ENCODE results near the gene TREX2. TPM values are rescaled to one million over a fixed set of nuclear protein-coding genes. Genes with fewer than 3 reads are reported as not detected.

TREX2 gene
- polyA plus RNA-seq, 6 donors from 2014 or later, result 0.19 to 1.3 (median 1.3) TPM; not detected in 3

DNA sequence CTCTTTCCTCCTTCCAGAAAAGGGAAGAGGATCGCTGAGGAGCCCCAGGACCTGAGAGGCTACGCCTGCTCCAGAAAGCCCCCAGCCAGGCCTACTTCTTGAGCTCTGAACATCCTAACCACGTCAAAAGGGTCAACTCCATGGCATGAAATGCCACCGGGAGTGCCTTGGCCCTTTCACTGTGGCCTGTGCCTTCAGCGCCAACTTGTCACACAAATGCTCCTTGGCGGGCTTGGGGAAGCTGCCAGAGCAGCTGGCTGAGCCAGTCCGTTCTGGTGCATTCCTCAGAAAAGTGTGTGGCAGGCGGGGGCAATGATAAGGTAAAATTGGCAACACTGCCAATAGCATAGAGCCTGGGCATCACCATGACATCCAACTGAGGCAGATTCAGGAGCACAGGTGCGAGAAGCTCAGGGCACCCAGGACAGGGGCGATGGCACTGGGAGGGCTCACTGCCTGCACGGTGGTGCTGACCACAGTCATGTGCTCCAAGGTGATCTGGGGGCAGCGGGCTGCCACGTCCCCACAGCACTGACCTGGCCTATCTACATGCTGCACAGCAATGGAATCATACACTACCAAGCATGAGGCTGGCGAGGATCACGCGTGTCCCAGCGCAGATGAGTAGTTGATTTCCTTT lies 12.1 kb upstream of the TREX2 start:
- Mint-ChIP-seq H3K36me3 (peaks cover 0 to 4% of the 10 kb centered on the region in 2 donors), H3K9me3 (no peaks in the 10 kb centered on the region), H3K4me3 (no peak overlapping the region), H3K27ac (no peak overlapping the region), H3K4me1 (no peaks in the 10 kb centered on the region), H3K27me3 (no peaks in the 10 kb centered on the region)
- ATAC-seq (ENCODE audit: low read depth in 2 of 2) (no peak), DNase-seq (no peak)

GRCh38 chrX:153457136-153457825 lies 11.4 kb upstream of the TREX2 start:
- DNase-seq, result no peak
- H3K9me3 Mint-ChIP-seq, result no peaks in the 10 kb centered on the region
- H3K27me3 Mint-ChIP-seq, result no peaks in the 10 kb centered on the region
- no peak overlapping the region for H3K27ac Mint-ChIP-seq
- no peak overlapping the region for H3K4me3 Mint-ChIP-seq
- no peak for ATAC-seq (ENCODE audit: low read depth in 2 of 2)
- peaks cover 0 to 4% of the 10 kb centered on the region in 2 donors for H3K36me3 Mint-ChIP-seq
- H3K4me1 Mint-ChIP-seq, result no peaks in the 10 kb centered on the region

- no peak overlapping the region for H3K27ac Mint-ChIP-seq
- H3K36me3 Mint-ChIP-seq, result peaks cover 0 to 3% of the 10 kb centered on the region in 2 donors
- no peaks in the 10 kb centered on the region for H3K4me1 Mint-ChIP-seq
- ATAC-seq (ENCODE audit: low read depth in 2 of 2) (no peak), DNase-seq (no peak)
- no peaks in the 10 kb centered on the region for H3K9me3 Mint-ChIP-seq
- H3K27me3 Mint-ChIP-seq, result no peaks in the 10 kb centered on the region
- no peak overlapping the region for H3K4me3 Mint-ChIP-seq
These were observed 10.8 kb upstream of the TREX2 start for GRCh38 chrX:153456704-153457103.

DNA sequence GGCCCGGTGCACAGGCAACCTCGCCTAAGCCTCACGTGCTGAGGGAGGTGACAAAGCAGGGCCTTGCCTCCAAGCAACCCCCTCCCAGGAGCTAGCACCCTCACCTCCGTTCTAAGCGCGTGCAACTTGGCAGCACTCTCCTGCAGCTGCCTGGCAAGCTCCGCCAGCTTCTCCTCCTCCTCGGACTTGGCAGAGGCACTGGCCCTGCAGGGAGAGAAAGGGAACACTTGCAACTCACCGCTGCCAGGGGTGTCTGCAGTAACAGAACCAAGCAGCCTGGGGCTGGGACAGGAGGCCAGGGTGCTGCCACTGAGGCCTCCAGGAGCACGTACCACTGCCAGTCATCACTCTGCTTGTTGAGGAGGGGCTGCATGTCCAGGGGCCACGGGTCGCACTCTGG lies 10.3 kb upstream of the TREX2 start:
- Mint-ChIP-seq H3K4me3 (no peak overlapping the region), H3K36me3 (peaks cover 0 to 4% of the 10 kb centered on the region in 2 donors), H3K27ac (no peak overlapping the region), H3K9me3 (peaks cover 0 to 1% (median 0%) of the 10 kb centered on the region in 7 donors), H3K27me3 (no peaks in the 10 kb centered on the region), H3K4me1 (no peaks in the 10 kb centered on the region)
- ATAC-seq (ENCODE audit: low read depth in 2 of 2) (no peak), DNase-seq (no peak)

GRCh38 chrX:153455571-153455970 lies 9.7 kb upstream of the TREX2 start:
- peaks cover 0 to 1% (median 0%) of the 10 kb centered on the region in 7 donors for H3K9me3 Mint-ChIP-seq
- ATAC-seq (ENCODE audit: low read depth in 2 of 2) (no peak), DNase-seq (no peak)
- H3K27ac Mint-ChIP-seq, result no peak overlapping the region
- no peak overlapping the region for H3K4me3 Mint-ChIP-seq
- H3K36me3 Mint-ChIP-seq, result peaks cover 0 to 8% of the 10 kb centered on the region in 2 donors
- no peaks in the 10 kb centered on the region for H3K4me1 Mint-ChIP-seq
- H3K27me3 Mint-ChIP-seq, result no peaks in the 10 kb centered on the region

- Mint-ChIP-seq H3K4me3 (no peak overlapping the region), H3K27me3 (no peaks in the 10 kb centered on the region), H3K9me3 (peaks cover 0 to 1% (median 0%) of the 10 kb centered on the region in 7 donors), H3K36me3 (peaks cover 0 to 8% of the 10 kb centered on the region in 2 donors), H3K4me1 (no peaks in the 10 kb centered on the region), H3K27ac (no peak overlapping the region)
- no peak for DNase-seq
- no peak for ATAC-seq (ENCODE audit: low read depth in 2 of 2)
These were observed 9.2 kb upstream of the TREX2 start for GRCh38 chrX:153454901-153455550.

DNA sequence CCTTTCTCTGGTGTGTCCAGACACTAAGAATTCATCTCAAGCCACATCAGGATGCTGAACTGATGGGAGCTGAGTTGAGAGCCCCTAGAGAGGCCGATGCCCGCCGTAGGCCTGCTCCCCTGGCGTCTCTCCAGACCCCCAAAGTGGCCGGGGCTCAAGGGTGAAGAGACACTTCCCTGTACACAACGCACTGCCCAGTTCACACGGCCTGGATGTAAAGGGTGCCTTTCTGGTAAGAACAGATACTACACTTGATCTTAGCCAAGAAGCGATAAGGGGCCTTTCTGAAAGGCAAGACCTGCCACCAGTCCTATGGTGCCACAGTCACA lies 5.1 kb upstream of the TREX2 start:
- Mint-ChIP-seq H3K36me3 (peaks cover 0 to 8% of the 10 kb centered on the region in 2 donors), H3K27me3 (no peaks in the 10 kb centered on the region), H3K4me1 (no peaks in the 10 kb centered on the region), H3K27ac (no peak overlapping the region), H3K4me3 (no peak overlapping the region), H3K9me3 (peaks cover 0 to 1% (median 0%) of the 10 kb centered on the region in 7 donors)
- DNase-seq, result no peak
- ATAC-seq (ENCODE audit: low read depth in 2 of 2), result no peak

- no peak for DNase-seq
- H3K36me3 Mint-ChIP-seq, result peaks cover 0 to 8% of the 10 kb centered on the region in 2 donors
- peak overlapping the region in 1 of 8 donors; percentile 23 for H3K4me3 Mint-ChIP-seq
- no peaks in the 10 kb centered on the region for H3K27me3 Mint-ChIP-seq
- no peaks in the 10 kb centered on the region for H3K4me1 Mint-ChIP-seq
- H3K27ac Mint-ChIP-seq, result no peak overlapping the region
- peaks cover 0 to 1% (median 0%) of the 10 kb centered on the region in 7 donors for H3K9me3 Mint-ChIP-seq
- no peak for ATAC-seq (ENCODE audit: low read depth in 2 of 2)
These were observed 4.5 kb upstream of the TREX2 start for GRCh38 chrX:153450114-153450948.

GRCh38 chrX:153449368-153450113 lies 3.7 kb upstream of the TREX2 start:
- ATAC-seq (ENCODE audit: low read depth in 2 of 2) (no peak), DNase-seq (no peak)
- Mint-ChIP-seq H3K4me1 (no peaks in the 10 kb centered on the region), H3K9me3 (peaks cover 0 to 1% (median 0%) of the 10 kb centered on the region in 7 donors), H3K4me3 (no peak overlapping the region), H3K27ac (peak overlapping the region in 1 of 6 donors; percentile 33), H3K27me3 (no peaks in the 10 kb centered on the region), H3K36me3 (peaks cover 0 to 8% of the 10 kb centered on the region in 2 donors)

GRCh38 chrX:153448556-153449367 lies 2.9 kb upstream of the TREX2 start:
- Mint-ChIP-seq H3K9me3 (peaks cover 0 to 1% (median 0%) of the 10 kb centered on the region in 7 donors), H3K4me1 (no peaks in the 10 kb centered on the region), H3K36me3 (peaks cover 0 to 8% of the 10 kb centered on the region in 2 donors), H3K27ac (no peak overlapping the region), H3K27me3 (no peaks in the 10 kb centered on the region), H3K4me3 (no peak overlapping the region)
- DNase-seq (no peak), ATAC-seq (ENCODE audit: low read depth in 2 of 2) (no peak)

DNA sequence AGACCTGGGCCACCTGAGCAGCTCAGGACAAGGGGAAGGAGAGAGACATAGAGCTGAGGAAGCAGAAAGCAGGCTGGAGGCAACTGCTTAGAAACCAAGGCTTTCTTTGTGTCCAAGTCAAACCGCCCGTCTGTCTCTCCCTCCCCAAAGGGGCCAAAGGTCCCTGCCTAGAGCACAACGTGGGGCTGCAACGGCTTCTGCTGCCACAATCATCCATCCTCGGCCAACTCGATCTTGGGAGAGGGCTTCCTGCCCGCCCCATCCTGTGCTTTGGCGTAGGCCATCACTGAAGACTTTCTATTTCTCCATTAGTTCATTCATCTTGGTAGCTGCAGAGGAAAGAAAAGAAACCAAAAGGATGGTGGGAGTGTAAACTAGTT lies 1.7 kb upstream of the TREX2 start:
- Mint-ChIP-seq H3K27ac (no peak overlapping the region), H3K9me3 (peaks cover 0 to 1% (median 0%) of the 10 kb centered on the region in 7 donors), H3K4me1 (no peaks in the 10 kb centered on the region), H3K36me3 (peaks cover 0 to 8% of the 10 kb centered on the region in 2 donors), H3K4me3 (no peak overlapping the region), H3K27me3 (no peaks in the 10 kb centered on the region)
- DNase-seq, result no peak
- ATAC-seq (ENCODE audit: low read depth in 2 of 2), result no peak

DNA sequence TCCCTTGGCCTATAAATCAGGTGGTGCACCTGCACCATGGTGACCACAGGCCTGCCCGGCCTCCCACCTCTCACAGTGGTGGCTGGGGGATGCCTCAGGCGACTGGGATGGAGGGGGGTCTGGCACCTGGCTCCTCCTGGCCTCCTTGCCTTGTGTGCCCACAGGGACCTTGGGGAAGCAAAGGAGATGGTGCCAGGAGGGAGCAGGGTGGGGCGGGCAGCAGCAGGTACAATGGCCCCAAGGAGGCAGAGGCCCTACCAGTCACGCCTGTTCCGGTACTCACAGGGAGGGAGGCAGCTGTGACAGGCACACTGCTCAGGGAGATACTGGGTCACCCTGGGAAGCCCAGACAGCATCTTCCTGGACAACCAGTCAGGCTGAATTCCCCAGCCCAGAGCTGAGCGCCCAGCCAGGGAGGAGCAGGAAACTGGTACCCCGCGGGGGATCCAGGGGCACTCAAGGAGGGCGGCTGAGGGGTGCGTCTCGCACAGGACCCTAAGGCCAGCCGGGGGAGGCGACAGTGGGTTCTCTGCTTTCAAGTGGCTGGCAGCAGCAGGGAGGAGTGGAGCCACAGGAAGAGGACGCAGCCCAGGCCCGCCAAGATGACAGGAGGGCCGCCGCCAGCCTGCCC lies 1.2 kb upstream of the TREX2 start:
- no peak for DNase-seq
- ATAC-seq (ENCODE audit: low read depth in 2 of 2), result no peak
- Mint-ChIP-seq H3K4me3 (no peak overlapping the region), H3K27me3 (no peaks in the 10 kb centered on the region), H3K27ac (no peak overlapping the region), H3K36me3 (peaks cover 0 to 8% of the 10 kb centered on the region in 2 donors), H3K9me3 (peaks cover 0 to 1% (median 0%) of the 10 kb centered on the region in 7 donors), H3K4me1 (no peaks in the 10 kb centered on the region)

Data from naive B cell (primary cell).